Muscle of leg (tissue), 11 donors: ENCODE measurements around the gene TJP2. TPM values are rescaled to one million over a fixed set of nuclear protein-coding genes. Genes with fewer than 3 reads are reported as not detected.

ENCODE experiments used
- DNase-seq: peaks from one replicate; pipeline ENCODE4 v3.0.0; 2013
- H3K27ac ChIP-seq: one replicate; pipeline ENCODE4 v1.5.1; 2013; ENCODE audit warnings: mild to moderate bottlenecking, low read length, control low read depth
- H3K27me3 ChIP-seq: one replicate; pipeline ENCODE4 v1.6.1; 2013; ENCODE audit warnings: low read length; ENCODE audit not compliant: control insufficient read depth, insufficient read depth
- H3K36me3 ChIP-seq: one replicate; pipeline ENCODE4 v1.6.1; 2013; ENCODE audit warnings: low read length; ENCODE audit not compliant: control insufficient read depth, insufficient read depth
- H3K4me1 ChIP-seq: one replicate; pipeline ENCODE4 v1.6.1; 2013; ENCODE audit warnings: low read length; ENCODE audit not compliant: control insufficient read depth, insufficient read depth
- H3K4me3 ChIP-seq: one replicate; pipeline ENCODE4 v1.5.1; 2013; ENCODE audit warnings: low read length, control low read depth
- H3K9me3 ChIP-seq: replicated peaks from 2 replicates; pipeline ENCODE4 v1.6.1; 2013; ENCODE audit warnings: low read depth, low read length; ENCODE audit not compliant: control insufficient read depth
- WGBS: methylation state at CpG from one replicate; pipeline ENCODE4 v1.1.5; 2013; ENCODE audit warnings: missing lambda C conversion rate; ENCODE audit not compliant: insufficient coverage; 5-methylcytosine and 5-hydroxymethylcytosine counted together
- polyA plus RNA-seq, 8 donors: library from polyadenylated mRNA; unstranded; fragments of 120-200 nt; gene quantifications; one replicate each; pipeline versions ENCODE4 v1.2.1 to v1.2.3, GENCODE V29; 2013; ENCODE audit warnings: inconsistent platforms in 1 of 8, low replicate concordance in 1 of 8; ENCODE audit not compliant: insufficient read length in 8 of 8, insufficient read depth in 1 of 8
- total RNA-seq: library from RNA; stranded (reverse); fragments of 120-200 nt; gene quantifications from one replicate; pipeline ENCODE4 v1.2.4, GENCODE V29; 2013

TJP2 gene
- total and polyA plus RNA-seq, 9 donors, result 9.4 to 17.6 (median 12.8) TPM

DNA sequence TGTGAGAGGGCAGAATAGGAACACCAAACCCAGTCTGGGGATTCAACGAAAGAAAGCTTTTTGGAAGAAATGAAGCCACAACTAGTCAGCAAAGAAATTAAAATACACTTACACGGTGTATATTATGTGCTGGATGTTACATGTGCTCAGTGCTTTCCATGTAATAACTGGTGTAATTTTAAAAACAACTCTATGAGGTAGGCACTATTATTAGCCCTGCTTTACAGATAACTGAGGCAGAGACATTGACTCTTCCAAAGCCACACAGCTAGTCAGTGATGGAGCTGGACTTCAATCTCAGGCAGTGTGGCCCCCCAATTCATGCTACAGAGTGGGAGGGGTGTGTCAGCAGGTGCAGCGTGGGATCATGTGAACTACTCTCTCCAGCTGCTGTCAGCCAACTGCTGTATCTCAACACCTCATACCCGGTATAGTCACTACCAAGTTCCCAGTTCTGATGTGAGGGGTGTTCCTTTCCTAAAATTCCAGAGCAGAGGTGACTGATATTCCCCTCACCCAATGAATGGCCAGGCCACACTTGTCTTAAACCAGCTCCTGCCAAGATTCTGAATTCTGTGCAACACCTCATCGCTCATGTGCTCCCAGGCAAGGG is 33.8 kb upstream of the TJP2 start:
- Histone ChIP-seq H3K36me3 (no peaks in the 10 kb centered on the region), H3K4me1 (no peaks in the 10 kb centered on the region), H3K4me3 (no peak overlapping the region), H3K9me3 (no peaks in the 10 kb centered on the region), H3K27ac (no peak overlapping the region), H3K27me3 (no peaks in the 10 kb centered on the region)
- WGBS, result 100% methylated on average over 1 of the region's 5 CpGs
- no peak for DNase-seq

DNA sequence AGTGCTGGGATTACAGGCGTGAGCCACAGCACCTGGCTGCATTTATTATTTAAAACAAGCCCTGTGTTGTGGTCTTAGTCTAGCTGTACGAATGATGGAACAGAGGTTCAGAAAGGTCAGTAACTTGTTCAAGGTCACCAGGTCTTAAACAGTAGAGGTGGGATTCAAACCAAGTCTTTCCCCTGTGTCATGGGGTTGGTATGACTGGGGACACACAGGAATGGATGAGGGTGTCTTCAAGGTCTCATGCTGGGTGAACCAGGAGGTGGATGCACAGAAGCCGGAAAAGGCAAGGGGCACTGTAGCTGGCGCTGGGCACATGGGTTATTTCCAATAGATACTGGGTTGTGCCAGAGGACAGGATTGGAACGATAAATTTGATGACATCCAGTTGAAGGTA is 32.2 kb upstream of the TJP2 start:
- WGBS, result 65% methylated on average over 4 of the region's 5 CpGs
- Histone ChIP-seq H3K4me3 (no peak overlapping the region), H3K27ac (no peak overlapping the region), H3K9me3 (no peaks in the 10 kb centered on the region), H3K27me3 (no peaks in the 10 kb centered on the region), H3K36me3 (no peaks in the 10 kb centered on the region), H3K4me1 (no peaks in the 10 kb centered on the region)
- no peak for DNase-seq

DNA sequence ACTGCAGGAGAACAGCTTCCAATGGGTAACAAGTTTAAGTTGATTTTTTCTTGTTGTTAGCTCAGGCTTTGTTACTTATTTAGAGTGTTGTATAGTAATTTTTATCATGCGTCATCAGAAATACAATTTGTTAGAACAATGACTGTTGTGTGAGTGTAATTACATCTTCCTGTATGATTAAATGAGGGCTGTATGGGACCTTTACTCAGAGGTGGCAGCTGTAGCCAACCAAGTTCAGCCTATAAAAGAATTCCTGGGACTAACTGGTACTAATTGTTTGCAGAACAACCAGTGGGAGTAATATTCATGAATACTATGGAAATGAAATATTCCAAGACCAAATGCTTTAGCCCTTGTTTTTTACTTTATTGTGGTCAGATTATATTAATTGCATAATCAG is 30.8 kb upstream of the TJP2 start:
- DNase-seq, result no peak
- H3K36me3 ChIP-seq, result no peaks in the 10 kb centered on the region
- no peaks in the 10 kb centered on the region for H3K4me1 ChIP-seq
- no peak overlapping the region for H3K27ac ChIP-seq
- H3K4me3 ChIP-seq, result no peak overlapping the region
- WGBS, result 86% methylated on average over 1 of the region's 1 CpG
- no peaks in the 10 kb centered on the region for H3K9me3 ChIP-seq
- H3K27me3 ChIP-seq, result no peaks in the 10 kb centered on the region

DNA sequence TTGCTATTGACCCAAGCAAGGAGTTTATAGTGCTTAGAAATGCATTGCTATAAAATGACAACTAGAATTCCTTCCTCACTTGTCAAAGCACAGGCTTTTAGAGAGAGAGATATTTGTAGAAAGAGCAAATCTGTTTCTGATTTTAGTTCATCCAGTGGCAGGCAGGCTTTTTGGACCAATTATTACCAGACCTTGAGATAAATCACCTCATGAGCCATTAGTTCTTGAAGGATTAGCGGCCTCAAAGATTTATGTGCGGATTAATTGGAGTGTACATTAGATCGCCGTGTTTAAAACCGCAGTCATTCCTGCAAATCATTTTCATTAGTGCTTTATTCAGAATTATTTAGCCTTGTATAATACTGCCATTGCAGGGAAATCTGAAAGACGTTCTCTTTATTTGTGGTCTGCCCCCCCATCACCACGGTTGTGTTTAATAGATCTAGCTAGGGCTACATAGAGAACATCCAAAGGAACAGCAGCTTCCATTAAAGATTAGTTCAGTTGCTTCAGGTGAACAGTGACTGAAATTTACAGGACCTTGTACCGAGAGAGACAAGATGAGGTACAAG is 28.8 kb upstream of the TJP2 start:
- Histone ChIP-seq H3K27me3 (no peaks in the 10 kb centered on the region), H3K36me3 (no peaks in the 10 kb centered on the region), H3K4me1 (no peaks in the 10 kb centered on the region), H3K4me3 (no peak overlapping the region), H3K27ac (no peak overlapping the region), H3K9me3 (no peaks in the 10 kb centered on the region)
- WGBS, result no CpG with 5 or more reads among the region's 8 CpGs
- no peak for DNase-seq

DNA sequence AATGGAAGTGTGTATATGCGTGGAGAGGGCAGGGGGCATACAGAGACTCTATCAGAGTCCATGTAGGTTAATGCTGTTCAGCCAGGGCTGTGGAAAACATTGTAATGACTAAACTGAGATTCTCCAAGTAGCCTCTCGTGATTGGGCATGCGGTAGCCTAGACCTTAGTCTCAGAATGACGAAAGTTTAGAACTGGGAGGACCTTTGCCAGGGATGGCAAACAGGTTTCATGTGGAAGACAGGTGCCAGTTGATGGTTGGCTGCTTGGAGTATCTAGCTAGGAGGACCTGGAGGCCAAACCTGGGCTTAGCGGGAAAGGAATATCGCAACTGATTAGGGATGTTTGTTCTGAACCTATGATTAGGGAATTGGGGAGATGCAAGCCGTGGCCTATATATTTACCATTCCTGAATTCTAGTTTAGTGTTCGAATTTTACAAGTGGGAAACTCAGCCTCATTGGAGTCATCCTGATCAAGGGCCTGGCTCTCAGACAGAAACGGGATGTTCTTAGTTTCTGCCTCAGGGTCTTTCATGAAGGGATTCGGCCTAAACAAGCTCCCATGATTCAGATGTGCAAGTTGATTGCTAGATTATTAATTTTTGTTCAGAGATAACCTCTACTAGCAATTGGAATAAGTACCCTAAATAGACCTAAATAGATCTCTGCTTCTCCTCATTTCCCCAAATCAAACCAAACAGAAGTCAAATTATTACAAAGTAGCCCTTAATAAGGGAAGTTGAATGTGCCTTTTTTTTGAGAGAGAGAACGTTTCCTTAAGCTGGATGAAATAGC is 26.8 kb upstream of the TJP2 start:
- no peaks in the 10 kb centered on the region for H3K36me3 ChIP-seq
- no peaks in the 10 kb centered on the region for H3K9me3 ChIP-seq
- no peaks in the 10 kb centered on the region for H3K27me3 ChIP-seq
- H3K4me1 ChIP-seq, result no peaks in the 10 kb centered on the region
- WGBS, result 88% methylated on average over 5 of the region's 11 CpGs
- H3K27ac ChIP-seq, result no peak overlapping the region
- H3K4me3 ChIP-seq, result no peak overlapping the region
- no peak for DNase-seq

DNA sequence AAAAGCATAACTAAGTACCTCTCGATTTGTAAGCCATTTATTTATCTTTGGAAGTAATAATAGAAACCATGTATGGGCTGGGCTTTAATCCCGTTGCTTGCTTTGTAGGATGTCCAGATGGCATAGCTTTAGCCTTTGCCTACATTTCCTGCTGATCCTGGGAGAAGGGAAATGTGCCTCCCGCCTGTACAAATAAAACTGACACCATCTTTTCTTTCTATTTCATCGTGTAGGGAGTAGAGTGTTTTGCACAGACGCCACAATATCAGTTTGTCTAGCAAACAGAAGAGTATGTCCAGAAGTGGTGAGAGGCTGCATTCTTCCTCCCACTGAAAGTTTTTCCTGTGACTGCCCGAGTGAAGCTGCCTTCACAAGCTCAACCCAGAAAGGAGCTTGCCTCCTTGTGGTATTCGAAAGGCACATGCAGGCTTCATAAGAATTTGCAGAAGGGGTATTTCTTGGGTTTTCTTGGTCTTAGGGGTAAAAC is 24.7 kb upstream of the TJP2 start:
- Histone ChIP-seq H3K27ac (no peak overlapping the region), H3K4me3 (no peak overlapping the region), H3K27me3 (no peaks in the 10 kb centered on the region), H3K4me1 (no peaks in the 10 kb centered on the region), H3K9me3 (no peaks in the 10 kb centered on the region), H3K36me3 (peaks cover 2% of the 10 kb centered on the region)
- DNase-seq, result peak; percentile 38
- WGBS, result no CpG with 5 or more reads among the region's 7 CpGs

DNA sequence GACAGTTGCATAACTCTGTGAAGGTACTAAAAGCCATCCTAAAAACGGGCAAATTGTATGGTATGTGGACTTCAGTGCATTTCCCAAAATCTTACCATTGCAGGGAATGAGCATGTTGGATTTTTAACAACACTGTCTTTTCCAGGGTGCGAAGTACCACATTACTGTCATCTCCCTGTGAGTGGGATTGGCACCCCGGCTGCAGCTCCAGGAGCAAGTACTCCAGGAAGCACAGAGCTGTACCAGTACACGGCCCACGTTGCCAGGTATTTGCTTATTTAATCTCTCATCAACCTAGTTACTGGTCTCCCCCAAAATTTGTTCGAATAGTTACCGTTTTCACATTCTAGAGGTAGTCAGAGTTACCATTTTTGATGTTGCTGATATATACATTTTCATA is 22.6 kb upstream of the TJP2 start:
- H3K27ac ChIP-seq, result no peak overlapping the region
- WGBS, result 93% methylated on average over 2 of the region's 7 CpGs
- H3K36me3 ChIP-seq, result peaks cover 2% of the 10 kb centered on the region
- H3K4me3 ChIP-seq, result no peak overlapping the region
- no peaks in the 10 kb centered on the region for H3K4me1 ChIP-seq
- no peaks in the 10 kb centered on the region for H3K27me3 ChIP-seq
- no peaks in the 10 kb centered on the region for H3K9me3 ChIP-seq
- DNase-seq, result no peak

DNA sequence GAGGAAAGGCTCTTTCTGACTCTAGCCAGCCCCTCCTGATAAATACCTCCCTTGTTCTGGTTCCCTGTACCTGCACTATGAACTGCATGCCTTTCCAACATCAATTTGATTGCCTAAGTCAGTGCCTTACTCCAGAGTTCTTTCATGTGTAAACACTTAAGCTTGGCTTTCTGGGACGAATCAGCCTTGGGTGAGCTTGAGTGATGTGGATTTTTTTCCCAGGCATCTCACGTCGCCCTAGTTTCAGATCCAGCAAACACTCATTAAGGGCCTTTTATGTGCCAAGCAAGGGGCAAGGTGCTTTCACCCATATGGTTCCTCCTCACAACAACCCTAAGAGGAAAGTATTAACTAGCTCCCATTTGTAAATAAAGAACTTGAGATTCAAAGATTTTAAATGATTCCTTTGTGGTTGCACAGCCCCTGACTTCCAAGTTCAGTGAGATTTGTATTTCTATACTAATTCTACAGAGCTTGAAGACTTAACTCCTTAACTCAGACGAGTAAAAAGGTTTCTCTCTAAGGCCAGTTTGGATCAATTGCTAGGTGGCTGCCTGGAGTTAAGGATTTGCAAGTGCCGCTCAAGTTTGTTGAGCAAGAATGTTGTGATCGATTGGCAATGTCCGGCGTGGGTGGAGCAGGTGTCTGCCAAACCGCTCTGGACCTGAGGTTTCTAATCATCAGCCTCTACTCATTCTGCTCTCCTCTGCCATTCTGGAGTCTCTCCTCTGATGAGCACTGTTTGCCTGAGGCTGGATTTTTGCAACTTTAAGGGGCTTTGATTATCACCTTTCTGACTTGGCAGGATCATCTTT is 20.2 kb upstream of the TJP2 start:
- H3K36me3 ChIP-seq, result peaks cover 2% of the 10 kb centered on the region
- H3K27me3 ChIP-seq, result no peaks in the 10 kb centered on the region
- whole genome bisulfite sequencing, result 84% methylated on average over 5 of the region's 9 CpGs
- H3K9me3 ChIP-seq, result no peaks in the 10 kb centered on the region
- no peak for DNase-seq
- H3K27ac ChIP-seq, result no peak overlapping the region
- no peak overlapping the region for H3K4me3 ChIP-seq
- no peaks in the 10 kb centered on the region for H3K4me1 ChIP-seq

DNA sequence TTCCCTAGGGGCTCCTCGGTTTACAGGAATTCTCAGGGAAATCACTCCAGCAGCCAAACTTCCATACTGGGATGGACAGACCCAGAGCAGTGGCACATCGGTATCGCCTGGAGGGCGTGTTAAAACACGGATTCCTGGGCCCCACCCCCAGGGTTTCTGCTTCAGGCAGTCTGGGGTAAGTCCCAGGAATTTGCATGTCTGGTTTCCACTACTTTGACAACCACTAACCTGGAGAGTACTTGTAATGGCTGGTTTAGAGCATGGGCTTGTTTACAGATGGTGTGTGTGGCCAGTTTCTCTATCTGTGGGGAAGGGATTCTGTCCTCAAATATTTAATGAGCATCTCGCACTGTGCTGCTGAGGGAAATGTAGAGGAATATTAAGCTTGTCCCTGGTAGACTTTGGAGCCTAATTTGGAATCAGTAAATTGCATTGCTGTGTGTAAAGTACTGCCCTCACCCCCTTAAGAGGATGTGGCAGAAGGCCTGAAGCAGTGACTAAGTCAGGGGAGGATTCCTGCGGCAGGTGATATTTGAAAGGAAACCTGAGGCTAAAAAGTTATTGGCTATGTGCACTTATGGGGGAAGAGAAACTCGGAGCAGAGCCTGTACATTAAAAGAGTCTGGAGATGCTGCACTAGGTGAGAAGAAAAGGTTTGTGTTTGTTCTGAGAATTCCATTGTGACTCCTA is 18.6 kb upstream of the TJP2 start:
- H3K4me3 ChIP-seq, result no peak overlapping the region
- 80% methylated on average over 4 of the region's 8 CpGs for WGBS

More for the DNA sequence above, 18.6 kb upstream of the TJP2 start:
- Histone ChIP-seq H3K27ac (no peak overlapping the region), H3K4me1 (no peaks in the 10 kb centered on the region), H3K27me3 (no peaks in the 10 kb centered on the region), H3K36me3 (peaks cover 2% of the 10 kb centered on the region), H3K9me3 (no peaks in the 10 kb centered on the region)
- DNase-seq, result no peak
